NCI-H2171 treated with DMSO at 0.1 percent for 48 hours (cell line): ENCODE data around the gene POLR2F.

Experiments
- DNase-seq: peaks from one replicate; lab custom pipeline; 2025; lab: John Stamatoyannopoulos, UW

Gene POLR2F

GRCh38 chr22:37982151-37982785, 28.8 kb downstream of the POLR2F start:
- no peak for DNase-seq

GRCh38 chr22:37982938-37983859, 29.7 kb downstream of the POLR2F start:
- DNase-seq, result no peak

- DNase-seq, result no peak
Measured at GRCh38 chr22:37983860-37984791, 30.6 kb downstream of the POLR2F start, which contains the start of gene SOX10. Gene SOX10, minus strand, starts transcription at chr22:37984555. Its CDS starts 771 bp downstream, at chr22:37983784.

GRCh38 chr22:37985050-37985585, 31.6 kb downstream of the POLR2F start:
- DNase-seq, result no peak

GRCh38 chr22:37985751-37986281, 32.3 kb downstream of the POLR2F start:
- no peak for DNase-seq

DNA sequence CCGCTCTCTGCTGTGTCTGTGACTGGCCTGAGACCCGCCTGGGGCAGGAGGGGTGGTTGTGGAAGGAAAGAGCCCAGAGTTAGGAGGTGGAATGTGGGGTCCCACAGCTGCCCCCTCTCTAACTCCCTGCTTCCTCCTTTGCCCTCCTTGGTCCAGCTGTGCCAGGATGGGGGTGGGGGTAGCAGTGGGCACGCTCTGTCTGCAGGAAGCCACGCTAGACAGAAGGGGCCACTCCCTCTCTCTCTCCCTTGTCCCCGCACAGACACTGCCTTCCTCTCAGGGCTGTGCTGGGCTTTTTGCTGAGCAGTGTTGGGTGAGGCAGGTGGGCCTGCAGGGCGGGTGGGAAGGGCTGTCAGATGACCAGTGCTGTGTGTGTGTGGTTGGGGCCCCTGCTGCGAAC, 32.9 kb downstream of the POLR2F start:
- no peak for DNase-seq

GRCh38 chr22:37989146-37990045, 35.9 kb downstream of the POLR2F start:
- no peak for DNase-seq

- no peak for DNase-seq
Measured at GRCh38 chr22:37990301-37990700, 36.8 kb downstream of the POLR2F start.

DNA sequence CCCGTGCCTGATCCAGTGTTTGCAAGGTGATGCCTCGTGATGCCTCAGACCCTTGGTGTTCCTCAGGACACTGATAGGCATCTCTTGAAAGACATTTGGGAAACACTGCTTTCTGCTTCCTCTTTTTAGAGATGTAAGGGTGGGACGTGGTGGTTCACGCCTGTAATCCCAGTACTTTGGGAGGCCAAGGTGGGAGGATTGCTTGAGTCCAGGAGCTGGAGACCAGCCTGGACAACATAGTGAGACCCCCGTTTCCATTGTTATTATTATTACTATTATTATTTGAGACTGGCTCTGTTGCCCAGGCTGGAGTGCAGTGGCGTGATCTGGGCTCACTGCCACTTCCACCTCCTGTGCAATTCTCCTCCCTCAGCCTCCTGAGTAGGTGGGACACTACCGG, 37.4 kb downstream of the POLR2F start:
- DNase-seq, result no peak

DNA sequence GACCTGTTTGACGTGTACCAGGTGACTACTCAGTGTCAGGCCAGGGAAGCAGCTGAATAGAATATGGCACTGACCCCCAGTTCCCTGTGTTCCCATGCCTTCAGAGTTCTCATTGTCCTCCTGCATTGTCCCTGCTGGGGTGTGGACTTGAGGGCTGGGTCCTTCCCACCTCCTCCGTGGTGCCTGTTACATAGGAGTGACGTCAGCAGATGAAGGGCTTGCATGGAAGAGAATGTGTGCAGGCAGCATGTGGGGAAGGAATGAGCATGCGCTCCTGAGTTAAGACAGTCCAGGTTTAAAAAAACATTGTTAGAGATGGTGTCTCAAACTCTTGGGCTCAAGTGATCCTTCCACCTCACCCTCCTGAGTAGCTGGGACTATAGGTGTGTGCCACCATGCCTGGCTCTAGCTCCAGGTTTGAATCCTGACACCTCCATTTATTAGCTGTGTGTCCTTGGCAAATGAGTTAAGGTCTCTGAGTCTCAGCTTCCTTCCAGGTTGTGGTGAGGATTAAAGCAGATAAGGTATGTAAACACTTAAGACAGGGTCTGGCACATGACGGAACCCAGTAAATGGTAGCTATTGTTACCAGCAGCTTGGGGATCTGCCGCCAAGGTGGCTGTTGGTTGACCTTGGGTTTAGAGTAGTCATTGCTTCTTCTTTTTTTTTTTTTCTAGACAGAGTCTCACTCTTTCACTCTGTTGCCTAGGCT, 38.4 kb downstream of the POLR2F start:
- DNase-seq, result no peak

- DNase-seq, result no peak
Measured at GRCh38 chr22:37994049-37994448, 40.5 kb downstream of the POLR2F start.

GRCh38 chr22:37994982-37995381, 41.5 kb downstream of the POLR2F start:
- no peak for DNase-seq

DNA sequence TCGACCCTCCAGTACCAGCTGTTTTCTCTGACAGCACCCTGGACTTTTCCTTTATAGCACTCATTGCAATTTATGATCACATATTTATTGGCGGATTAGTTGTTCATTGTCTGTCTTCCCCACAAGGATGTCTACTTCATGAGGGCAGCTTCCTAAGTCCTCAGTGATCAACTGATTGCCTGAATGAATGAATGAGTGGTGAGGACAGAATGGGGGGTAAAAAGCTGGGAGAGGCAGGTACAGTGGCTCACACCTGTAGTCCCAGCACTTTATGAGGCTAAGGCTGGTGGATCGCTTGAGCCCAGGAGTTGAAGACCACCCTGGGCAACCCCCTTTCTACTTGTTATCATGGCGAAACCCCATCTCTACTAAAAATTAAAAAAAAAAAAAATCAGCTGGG, 42.0 kb downstream of the POLR2F start:
- DNase-seq, result no peak

- DNase-seq, result peak; percentile 34
Measured at GRCh38 chr22:37996079-37996478, 42.6 kb downstream of the POLR2F start.

GRCh38 chr22:37996515-37997246, 43.2 kb downstream of the POLR2F start:
- DNase-seq, result peak; percentile 86

- no peak for DNase-seq
Measured at GRCh38 chr22:37998543-37998942, 45.0 kb downstream of the POLR2F start.

DNA sequence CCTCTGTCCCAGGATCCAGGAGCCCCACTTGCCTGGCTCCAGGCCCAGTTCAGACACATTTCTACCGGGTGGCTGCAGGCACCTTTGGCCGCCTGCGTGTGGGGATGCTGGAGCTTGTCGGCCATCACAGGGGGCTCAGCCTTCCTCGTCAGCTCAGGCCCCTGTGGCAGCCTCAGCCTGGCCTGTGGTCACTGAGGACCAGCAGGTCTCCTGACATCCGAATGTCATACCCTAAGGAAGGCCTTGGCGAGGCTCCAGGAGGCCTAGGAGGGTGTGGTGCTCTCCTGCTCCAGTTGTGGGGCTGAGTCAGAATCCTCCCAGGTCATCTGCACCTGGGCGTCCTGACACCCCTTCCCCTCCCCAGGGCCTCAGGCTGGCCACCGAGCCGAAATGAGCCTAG, 45.7 kb downstream of the POLR2F start:
- DNase-seq, result no peak

GRCh38 chr22:37999640-38000272, 46.3 kb downstream of the POLR2F start:
- DNase-seq, result peak; percentile 81

DNA sequence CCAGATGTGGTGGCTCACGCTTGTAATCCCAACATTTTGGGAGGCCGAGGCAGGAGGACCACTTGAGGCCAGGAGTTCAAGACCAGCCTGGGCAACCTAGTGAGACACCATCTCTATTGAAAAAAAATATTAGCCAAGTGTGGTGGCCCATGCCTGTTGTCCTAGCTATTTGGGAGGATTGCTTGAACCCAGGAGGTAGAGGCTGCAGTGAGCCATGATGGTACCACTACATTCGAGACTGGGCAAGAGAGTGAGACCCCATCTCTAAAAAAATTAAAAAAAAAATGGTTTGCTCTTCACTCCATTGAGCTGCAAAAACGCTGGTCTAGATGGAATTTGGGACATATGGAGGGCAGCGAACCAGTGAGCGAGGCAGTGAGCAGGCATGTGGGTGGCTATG, 52.4 kb downstream of the POLR2F start:
- no peak for DNase-seq
